Mucosa of descending colon (tissue), 3 donors: ENCODE data around the gene TP53I3. TPM values are rescaled to one million over a fixed set of nuclear protein-coding genes. Genes with fewer than 3 reads are reported as not detected.

Source experiments
- ATAC-seq: fragments of 200-7000 bp; cut with Tn5 transposase; one replicate; pipeline ENCODE4 v1.9.1; 2020; ENCODE audit warnings: mild to moderate bottlenecking, moderate library complexity
- DNase-seq, 3 donors: peaks; one replicate each; pipeline ENCODE4 v3.0.0-alpha.2; 2020
- H3K36me3 ChIP-seq: fragments of 200-600 bp; one replicate; pipeline ENCODE4 v1.8.0; 2021; ENCODE audit warnings: low read depth, mild to moderate bottlenecking
- H3K4me1 ChIP-seq: fragments of 200-600 bp; one replicate; pipeline ENCODE4 v1.8.0; 2021; ENCODE audit warnings: low read depth, mild to moderate bottlenecking
- H3K4me3 ChIP-seq: fragments of 200-600 bp; one replicate; pipeline ENCODE4 v1.8.0; 2021; ENCODE audit warnings: mild to moderate bottlenecking
- H3K9me3 ChIP-seq: fragments of 200-600 bp; one replicate; pipeline ENCODE4 v1.8.0; 2021; ENCODE audit warnings: mild to moderate bottlenecking
- intact Hi-C, 2 donors: fragments of 100-400 bp; cut with DNase I in 1 of 2; cut with micrococcal nuclease in 1 of 2; formaldehyde crosslinking; loops; one replicate each; pipeline versions ENCODE4 v1.11.0 to v1.11.1; 2022; cut with DNase I, micrococcal nuclease
- long read RNA-seq, 2 donors: library from polyadenylated mRNA; unstranded; transcript quantifications; one replicate each; pipeline ENCODE4 v2.0.0, GENCODE V29; 2019 to 2021
- total RNA-seq, 3 donors: library from RNA; stranded (reverse); fragmentation: NEBNext Ultra II Directional in 2 of 3; extraction: Animal tissue kit (Norgen Biotek cat#: 25700) in 2 of 3; gene quantifications; one replicate each; pipeline versions ENCODE4 v1.2.1 to v1.2.4, GENCODE V29; 2021 to 2023
- TF ChIP-seq, protein P1 (sequence below): fragments of 200-600 bp; IDR thresholded peaks from one replicate; pipeline ENCODE4 v1.8.0; 2022; ENCODE audit warnings: antibody characterized with exemption, mild to moderate bottlenecking
- donor health status: DM: no; HTN: no; CAD: no; lungs with moderate emphysema.
- donor health status: DM: no; HTN: no; CAD: no.
- donor health status: DM: no; HTN: yes; CAD: no.

Gene TP53I3, protein sequence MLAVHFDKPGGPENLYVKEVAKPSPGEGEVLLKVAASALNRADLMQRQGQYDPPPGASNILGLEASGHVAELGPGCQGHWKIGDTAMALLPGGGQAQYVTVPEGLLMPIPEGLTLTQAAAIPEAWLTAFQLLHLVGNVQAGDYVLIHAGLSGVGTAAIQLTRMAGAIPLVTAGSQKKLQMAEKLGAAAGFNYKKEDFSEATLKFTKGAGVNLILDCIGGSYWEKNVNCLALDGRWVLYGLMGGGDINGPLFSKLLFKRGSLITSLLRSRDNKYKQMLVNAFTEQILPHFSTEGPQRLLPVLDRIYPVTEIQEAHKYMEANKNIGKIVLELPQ
- 100 to 1,000 TPM in 1 of 3 donors, 10 to 100 TPM in 2; 66.9 to 121 (median 96.7) TPM for total RNA-seq
- long read RNA-seq, donor 1, transcript TP53I3-204 (3 exons, 677 nt) = minor isoform, 5 of 102 reads
- long read RNA-seq, donor 1, transcript TP53I3-202 (6 exons, 1,635 nt) = minor isoform, 29 of 102 reads
- long read RNA-seq, donor 1, transcript TP53I3-201 (5 exons, 1,998 nt) = major isoform, 42 of 102 reads
- long read RNA-seq, donor 1, partial matches to known transcripts = 4 of 102 reads
- long read RNA-seq, donor 1, other reads (novel, unspliced or antisense) = 19 of 102 reads
- long read RNA-seq, donor 2, transcript TP53I3-202 (6 exons, 1,635 nt) = major isoform, 78 of 131 reads
- long read RNA-seq, donor 2, transcript TP53I3-201 (5 exons, 1,998 nt) = minor isoform, 30 of 131 reads
- long read RNA-seq, donor 2, partial matches to known transcripts = 4 of 131 reads
- long read RNA-seq, donor 2, other reads (novel, unspliced or antisense) = 14 of 131 reads

DNA sequence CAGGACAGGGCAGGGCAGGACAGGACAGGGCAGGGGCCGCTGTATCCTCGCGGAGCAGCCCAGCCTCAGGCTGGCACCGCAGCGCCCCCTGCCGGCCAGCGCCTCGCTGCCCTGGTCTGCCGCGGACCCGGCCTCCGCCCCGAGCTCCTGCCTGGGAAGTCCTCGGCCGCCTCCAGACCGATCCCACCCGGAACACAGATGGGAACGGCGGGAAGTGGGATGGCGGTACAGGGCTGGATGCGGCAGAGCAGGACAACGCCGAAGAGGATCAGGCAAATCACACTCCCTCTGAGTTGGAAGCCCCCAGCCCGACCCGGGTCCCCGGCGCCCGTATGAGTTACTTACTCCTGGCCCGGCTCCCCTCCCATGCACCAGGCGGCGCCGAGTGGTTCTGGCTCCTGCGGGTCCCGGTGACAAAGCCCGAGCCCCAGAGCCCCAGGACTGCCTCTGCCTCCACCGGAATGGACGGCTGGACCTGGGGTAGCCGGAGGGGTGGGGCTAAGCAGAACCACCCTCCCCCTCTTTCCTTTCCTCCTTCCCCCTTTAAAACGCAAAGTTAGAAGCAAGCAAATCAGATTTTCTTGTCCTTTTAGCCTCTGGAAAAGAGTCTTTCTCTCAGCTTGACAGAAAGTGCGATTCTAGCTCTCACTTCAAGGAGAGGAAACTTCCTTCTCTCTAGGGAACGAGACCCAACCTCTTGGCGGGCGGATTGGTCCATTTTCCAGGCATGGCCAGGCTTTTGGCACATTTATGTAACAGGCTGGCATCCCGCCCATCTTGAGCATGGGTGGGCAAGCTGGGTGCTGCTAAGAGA, at the start of gene TP53I3:
Gene TP53I3, minus strand, starts transcription at position 449 of the 814 bp plus-strand sequence. CDS start 508 bp downstream, outside the sequence.
- H3K4me1 ChIP-seq = peaks cover 15% of the 10 kb centered on the region
- intact Hi-C loops = no loop called here
- peak; percentile 91 to 93 (median 92) for DNase-seq
- H3K9me3 ChIP-seq = no peaks in the 10 kb centered on the region
- no peaks in the 10 kb centered on the region for H3K36me3 ChIP-seq
- peak; percentile 88 for ATAC-seq
- peak within 1 kb of the TSS; percentile 29 for H3K4me3 ChIP-seq
- TF ChIP-seq, protein P1, sequence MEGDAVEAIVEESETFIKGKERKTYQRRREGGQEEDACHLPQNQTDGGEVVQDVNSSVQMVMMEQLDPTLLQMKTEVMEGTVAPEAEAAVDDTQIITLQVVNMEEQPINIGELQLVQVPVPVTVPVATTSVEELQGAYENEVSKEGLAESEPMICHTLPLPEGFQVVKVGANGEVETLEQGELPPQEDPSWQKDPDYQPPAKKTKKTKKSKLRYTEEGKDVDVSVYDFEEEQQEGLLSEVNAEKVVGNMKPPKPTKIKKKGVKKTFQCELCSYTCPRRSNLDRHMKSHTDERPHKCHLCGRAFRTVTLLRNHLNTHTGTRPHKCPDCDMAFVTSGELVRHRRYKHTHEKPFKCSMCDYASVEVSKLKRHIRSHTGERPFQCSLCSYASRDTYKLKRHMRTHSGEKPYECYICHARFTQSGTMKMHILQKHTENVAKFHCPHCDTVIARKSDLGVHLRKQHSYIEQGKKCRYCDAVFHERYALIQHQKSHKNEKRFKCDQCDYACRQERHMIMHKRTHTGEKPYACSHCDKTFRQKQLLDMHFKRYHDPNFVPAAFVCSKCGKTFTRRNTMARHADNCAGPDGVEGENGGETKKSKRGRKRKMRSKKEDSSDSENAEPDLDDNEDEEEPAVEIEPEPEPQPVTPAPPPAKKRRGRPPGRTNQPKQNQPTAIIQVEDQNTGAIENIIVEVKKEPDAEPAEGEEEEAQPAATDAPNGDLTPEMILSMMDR = peak; percentile 98

DNA sequence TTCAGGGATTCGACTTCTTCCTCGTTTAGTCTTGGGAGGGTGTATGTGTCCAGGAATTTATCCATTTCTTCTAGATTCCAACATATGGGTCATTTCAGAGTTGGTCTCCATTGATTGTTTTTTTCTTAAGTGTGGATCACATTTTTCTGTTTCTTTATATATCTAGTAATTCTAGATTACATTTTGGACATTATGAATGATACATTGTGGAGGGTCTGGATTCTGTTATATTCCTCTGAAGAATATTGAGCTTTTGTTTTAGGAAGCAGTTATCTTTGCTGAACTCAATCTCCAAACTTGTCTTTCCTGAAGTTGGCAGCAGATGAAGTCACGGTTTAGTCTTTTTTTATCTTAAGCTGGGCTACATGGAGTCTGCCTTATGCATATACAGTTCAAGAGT, 47.9 kb upstream of the TP53I3 start:
- TF ChIP-seq, protein P1 = no peak
- no peaks in the 10 kb centered on the region for H3K4me1 ChIP-seq
- intact Hi-C loops = no loop called here
- no peak for DNase-seq
- H3K4me3 ChIP-seq = no peak overlapping the region
- no peak for ATAC-seq
- no peaks in the 10 kb centered on the region for H3K36me3 ChIP-seq
- H3K9me3 ChIP-seq = no peaks in the 10 kb centered on the region

DNA sequence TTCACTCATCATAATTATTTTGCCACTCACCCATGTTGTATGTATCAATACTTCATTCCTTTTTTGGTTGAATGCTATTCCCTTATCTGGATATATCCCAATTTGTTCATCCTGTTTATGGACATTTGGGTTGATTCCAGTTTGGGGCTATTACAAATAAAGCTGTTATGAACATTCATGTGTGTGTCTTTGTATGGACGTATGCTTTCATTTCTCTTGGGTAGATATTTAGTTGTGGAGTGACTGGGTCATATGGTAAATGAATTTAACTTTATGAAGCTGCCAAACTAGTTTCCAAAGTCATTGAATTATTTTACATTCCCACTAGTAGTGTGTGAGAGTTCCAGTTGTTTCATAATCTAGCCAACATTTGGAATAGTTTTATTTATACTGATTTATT, 41.3 kb upstream of the TP53I3 start:
- no peak overlapping the region for H3K4me3 ChIP-seq
- H3K36me3 ChIP-seq = no peaks in the 10 kb centered on the region
- peaks cover 3% of the 10 kb centered on the region for H3K4me1 ChIP-seq
- no peaks in the 10 kb centered on the region for H3K9me3 ChIP-seq
- TF ChIP-seq, protein P1 = no peak
- no peak for DNase-seq
- intact Hi-C loops = no loop called here
- ATAC-seq = no peak

DNA sequence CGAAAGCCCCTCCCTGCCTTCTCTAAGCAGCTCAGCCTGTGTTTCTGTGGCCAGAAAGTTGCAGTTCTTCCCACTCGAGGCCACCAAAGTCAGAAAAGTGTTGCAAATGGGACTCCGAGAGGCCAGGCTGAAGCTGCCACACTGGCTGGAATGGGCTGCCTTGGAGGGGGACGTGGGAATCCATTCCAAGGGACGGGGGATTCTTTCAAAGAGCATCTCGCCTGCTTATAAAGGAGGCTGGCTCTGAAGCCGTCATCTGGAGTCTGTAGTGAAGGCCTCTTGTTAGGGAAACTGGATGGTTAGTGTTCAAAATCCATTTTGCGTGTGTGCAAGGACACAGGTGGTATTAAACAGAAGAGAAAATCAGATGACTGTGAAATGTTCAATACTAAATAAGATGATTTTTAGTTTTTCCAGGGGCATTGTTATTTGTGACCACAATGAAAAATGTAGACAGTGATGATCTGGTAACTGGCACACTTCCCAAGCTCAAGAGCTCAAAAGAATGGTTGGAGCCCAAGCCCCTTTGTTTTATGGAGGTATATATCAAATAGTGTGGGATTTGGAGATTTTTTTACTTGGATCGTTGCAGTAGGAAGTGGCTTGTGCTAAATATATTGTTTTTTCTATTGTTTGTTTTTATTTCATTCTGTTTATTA, 39.4 kb upstream of the TP53I3 start:
- Histone ChIP-seq H3K4me3 (peak overlapping the region; percentile 53), H3K36me3 (no peaks in the 10 kb centered on the region), H3K9me3 (no peaks in the 10 kb centered on the region), H3K4me1 (peaks cover 3% of the 10 kb centered on the region)
- intact Hi-C loops = no loop called here
- peak; percentile 7 for ATAC-seq
- TF ChIP-seq, protein P1 = no peak
- no peak for DNase-seq
